C4-2B (cell line): ENCODE data around the gene PM20D2.

ENCODE experiments used
- CTCF ChIP-seq: fragments of 450-650 bp; conservative IDR thresholded peaks from 2 replicates; pipeline ENCODE4 v1.5.1; 2017; ENCODE audit warnings: mild to moderate bottlenecking
- ZFX ChIP-seq: fragments of 450-650 bp; IDR thresholded peaks from 2 replicates; pipeline ENCODE4 v1.6.1; 2017

GRCh38 chr6:89116702-89117101 is 29.2 kb upstream of the PM20D2 start:
- TF ChIP-seq CTCF, result no peak
- TF ChIP-seq ZFX, result no peak
